Motor neuron (in vitro differentiated cells): ENCODE measurements around the gene INPP1. TPM values are rescaled to one million over a fixed set of nuclear protein-coding genes. Genes with fewer than 3 reads are reported as not detected.

Experiments used
- ATAC-seq, 8 experiments: fragments of 200-7000 bp; cut with Tn5 transposase; replicated peaks in 6 of 8; 2 replicates each; pipeline ENCODE4 v1.8.0; 2021; ENCODE audit warnings: mild to moderate bottlenecking in 8 of 8, moderate library complexity in 8 of 8
- H3K27ac ChIP-seq, 2 donors: fragments of 250-450 bp; sonication (Bioruptor Pico); 2 replicates each; pipeline ENCODE4 v1.9.0; 2021; ENCODE audit warnings: antibody characterized with exemption in 2 of 2, mild to moderate bottlenecking in 2 of 2, moderate library complexity in 1 of 2
- H3K4me1 ChIP-seq, 2 donors: fragments of 250-450 bp; sonication (Bioruptor Pico); replicated peaks in 1 of 2; 2 replicates each; pipeline ENCODE4 v1.6.1; 2021; ENCODE audit warnings: antibody characterized with exemption in 2 of 2, mild to moderate bottlenecking in 2 of 2, moderate library complexity in 1 of 2
- H3K4me3 ChIP-seq, 5 donors: fragments of 250-450 bp; sonication (Bioruptor Pico); 2 replicates each; pipeline ENCODE4 v1.9.0; 2021; ENCODE audit warnings: antibody characterized with exemption in 5 of 5, mild to moderate bottlenecking in 5 of 5, moderate library complexity in 4 of 5
- WGBS, 10 experiments: fragments of 450-650 bp; shearing (Covaris generic); methylation state at CpG; one replicate each; pipeline ENCODE4 v1.0.0; 2022; 5-methylcytosine and 5-hydroxymethylcytosine counted together
- in situ Hi-C, 9 experiments: fragments of 400-800 bp; cut with MboI; loops; one replicate each; pipeline ENCODE4 v1.15.0; 2021; ENCODE audit warnings: low sequenced_read_pairs in 9 of 9, low pct_unique_long_range_greater_than_20kb in 2 of 9; ENCODE audit not compliant: unreplicated experiment in 9 of 9
- total RNA-seq, 8 experiments: library from RNA; unstranded; fragments of 300-600 nt; gene quantifications; 2 replicates each; pipeline versions ENCODE4 v1.2.3 to v1.2.4, GENCODE V29; 2022

Gene INPP1
- total RNA-seq, 8 experiments from 2014 or later: 4.3 to 29.2 (median 8.4) TPM

DNA sequence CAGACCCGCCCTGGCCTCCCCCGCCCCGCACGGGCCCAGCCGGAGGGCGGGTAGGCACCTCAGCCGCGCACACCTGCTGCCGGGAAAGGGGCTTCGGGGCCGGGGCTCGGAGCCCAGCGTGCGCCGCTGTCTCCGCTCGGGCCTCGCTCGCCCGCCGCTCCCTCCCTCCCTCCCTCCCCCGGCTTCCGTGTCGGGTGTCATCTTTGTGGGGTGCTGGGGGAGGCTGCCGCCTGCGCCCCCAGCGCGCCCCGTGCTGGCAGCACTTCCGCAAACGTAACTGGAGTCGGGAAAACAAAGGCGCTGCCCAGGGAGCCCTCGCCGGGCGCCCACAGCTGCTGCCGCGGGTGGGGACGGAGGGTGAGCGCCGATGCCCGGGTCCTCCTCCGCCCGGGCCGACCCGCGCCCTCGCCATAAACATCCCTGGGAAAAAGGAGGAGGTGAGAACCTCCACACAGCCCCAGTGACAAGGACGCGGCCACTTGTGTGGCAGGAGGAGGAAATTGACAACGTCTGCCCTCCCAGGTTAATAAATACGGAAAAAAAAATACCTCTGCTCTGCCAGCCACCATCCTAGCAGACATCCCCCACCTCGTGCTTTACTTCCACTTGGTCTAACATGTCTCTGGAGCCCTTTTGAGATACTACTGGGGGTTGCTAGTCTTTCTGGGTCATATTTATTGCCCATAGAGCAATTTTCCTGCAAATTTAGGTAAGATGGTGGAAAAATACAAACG lies 65.3 kb downstream of the INPP1 start:
- ATAC-seq: peak; percentile 31 to 71 (median 68)
- Histone ChIP-seq H3K4me1 (peaks cover 3 to 17% of the 10 kb centered on the region in 2 donors), H3K27ac (peak overlapping the region; percentile 70 to 85), H3K4me3 (peak overlapping the region; percentile 62 to 94 (median 81))
- in situ Hi-C loops: no loop called here
- 0 to 80% (median 7%) methylated on average over 1 to 5 of the region's 54 CpGs; no CpG with 5 or more reads in 1 of the 10 experiments for WGBS, 10 experiments

DNA sequence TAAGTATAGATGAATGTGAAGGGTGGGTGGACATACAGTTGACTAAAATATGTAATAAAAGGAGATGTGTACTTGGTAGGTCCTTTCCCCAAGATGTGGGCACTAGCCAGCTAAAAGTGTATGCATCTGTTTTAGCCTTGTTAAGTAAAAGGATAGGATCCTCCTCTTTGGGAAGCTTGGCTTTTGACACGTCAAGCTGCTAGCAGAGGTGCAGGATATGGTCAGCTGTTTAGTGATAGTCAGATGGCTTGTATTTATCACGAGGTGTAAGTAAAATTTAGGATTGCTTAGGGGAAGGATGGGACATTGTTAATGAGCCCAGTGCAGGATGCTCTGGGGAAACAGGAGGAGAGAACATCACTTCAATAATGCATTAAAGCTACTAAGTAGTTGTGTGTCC lies 66.2 kb downstream of the INPP1 start:
- no peak for ATAC-seq
- Histone ChIP-seq H3K27ac (no peak overlapping the region), H3K4me1 (peaks cover 3 to 17% of the 10 kb centered on the region in 2 donors), H3K4me3 (peak overlapping the region; percentile 62 to 94 (median 81))
- in situ Hi-C loops: no loop called here
- 20 to 83% (median 40%) methylated on average over 1 to 2 of the region's 2 CpGs; no CpG with 5 or more reads in 4 of the 10 experiments for WGBS, 10 experiments

- Histone ChIP-seq H3K27ac (no peak overlapping the region), H3K4me1 (peaks cover 3 to 17% of the 10 kb centered on the region in 2 donors), H3K4me3 (peak overlapping the region in 2 of 5 donors; percentile 7 to 65)
- 69 to 100% (median 86%) methylated on average over 1 to 3 of the region's 3 CpGs; no CpG with 5 or more reads in 1 of the 10 experiments for WGBS, 10 experiments
- ATAC-seq: no peak
- in situ Hi-C loops: no loop called here
These were observed 66.8 kb downstream of the INPP1 start for GRCh38 chr2:190410166-190410565.

DNA sequence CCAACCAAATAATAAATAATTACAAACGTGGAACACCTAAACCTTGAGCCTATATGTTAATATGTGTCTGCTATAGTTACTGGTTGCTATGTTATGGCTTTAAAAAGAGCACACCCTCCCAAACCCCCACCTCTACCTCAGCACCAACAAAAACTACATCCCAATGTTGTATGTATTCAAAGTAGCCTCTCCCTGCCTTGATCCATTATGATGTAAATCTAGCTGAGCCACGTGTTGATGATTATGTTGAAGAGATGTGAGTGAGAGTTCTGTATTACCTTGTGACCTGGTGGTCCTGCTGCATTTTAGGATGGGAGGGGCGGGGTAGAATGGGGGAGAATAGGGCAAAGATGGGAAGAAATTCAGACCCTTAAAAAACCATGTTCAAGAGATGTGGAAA lies 69.6 kb downstream of the INPP1 start:
- Histone ChIP-seq H3K27ac (no peak overlapping the region), H3K4me3 (no peak overlapping the region), H3K4me1 (peaks cover 3 to 13% of the 10 kb centered on the region in 2 donors)
- 0 to 39% (median 20%) methylated on average over 1 to 2 of the region's 3 CpGs; no CpG with 5 or more reads in 5 of the 10 experiments for WGBS, 10 experiments
- in situ Hi-C loops: no loop called here
- peak in 1 of 8 experiments; percentile 39 for ATAC-seq

DNA sequence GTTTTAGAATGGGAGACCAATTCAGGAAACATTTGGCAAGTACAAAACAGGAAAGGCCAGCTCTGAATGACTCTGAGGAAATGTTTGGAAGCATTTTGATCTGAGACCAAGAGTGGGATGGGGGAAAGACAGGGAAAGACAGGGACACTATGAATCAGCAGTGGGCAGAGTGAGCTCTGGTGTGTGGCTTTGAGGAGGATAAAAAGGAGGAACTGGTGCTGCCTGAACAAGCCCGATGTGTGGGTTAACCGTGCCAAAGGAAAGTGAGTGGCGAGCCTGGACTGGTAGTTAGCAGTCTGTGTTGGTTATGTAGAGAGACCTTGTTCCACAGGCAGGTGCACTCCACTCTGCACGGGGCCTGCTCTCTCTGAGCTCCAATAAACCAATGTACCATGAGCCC lies 70.0 kb downstream of the INPP1 start:
- H3K4me1 ChIP-seq: peaks cover 3 to 13% of the 10 kb centered on the region in 2 donors
- in situ Hi-C loops: no loop called here
- H3K27ac ChIP-seq: no peak overlapping the region
- WGBS, 10 experiments: 40 to 100% (median 83%) methylated on average over 1 to 4 of the region's 4 CpGs; no CpG with 5 or more reads in 1 of the 10 experiments
- no peak overlapping the region for H3K4me3 ChIP-seq
- ATAC-seq: no peak

DNA sequence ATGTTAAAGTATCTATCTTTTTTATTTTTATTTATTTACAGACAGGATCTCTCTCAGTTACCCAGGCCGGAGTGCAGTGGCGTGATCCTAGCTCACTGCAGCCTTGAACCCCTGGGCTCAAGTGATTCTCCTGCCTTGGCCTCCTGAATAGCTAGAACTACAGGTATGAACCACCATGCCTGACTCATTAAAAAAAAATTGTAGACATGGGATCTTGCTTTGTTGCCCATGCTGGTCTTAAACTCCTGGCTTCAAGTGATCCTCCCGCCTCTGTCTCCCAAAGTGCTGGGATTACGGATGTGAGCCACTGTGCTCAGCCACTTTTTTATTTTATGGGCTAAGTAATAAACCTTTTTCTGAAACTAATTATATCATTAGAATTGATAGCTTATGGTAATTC lies 71.9 kb downstream of the INPP1 start:
- WGBS, 10 experiments: 80 to 100% (median 100%) methylated on average over 1 to 4 of the region's 4 CpGs; no CpG with 5 or more reads in 1 of the 10 experiments
- H3K27ac ChIP-seq: no peak overlapping the region
- no peak overlapping the region for H3K4me3 ChIP-seq
- in situ Hi-C loops: no loop called here
- no peak for ATAC-seq
- peaks cover 3% of the 10 kb centered on the region in 2 donors for H3K4me1 ChIP-seq

GRCh38 chr2:190415794-190416775 lies 72.7 kb downstream of the INPP1 start:
- H3K27ac ChIP-seq: no peak overlapping the region
- in situ Hi-C loops: no loop called here
- H3K4me1 ChIP-seq: peaks cover 0 to 3% of the 10 kb centered on the region in 2 donors
- peak in 3 of 8 experiments; percentile 79 to 93 (median 89) for ATAC-seq
- 64 to 100% (median 100%) methylated on average over 1 to 2 of the region's 2 CpGs; no CpG with 5 or more reads in 1 of the 10 experiments for WGBS, 10 experiments
- H3K4me3 ChIP-seq: no peak overlapping the region

DNA sequence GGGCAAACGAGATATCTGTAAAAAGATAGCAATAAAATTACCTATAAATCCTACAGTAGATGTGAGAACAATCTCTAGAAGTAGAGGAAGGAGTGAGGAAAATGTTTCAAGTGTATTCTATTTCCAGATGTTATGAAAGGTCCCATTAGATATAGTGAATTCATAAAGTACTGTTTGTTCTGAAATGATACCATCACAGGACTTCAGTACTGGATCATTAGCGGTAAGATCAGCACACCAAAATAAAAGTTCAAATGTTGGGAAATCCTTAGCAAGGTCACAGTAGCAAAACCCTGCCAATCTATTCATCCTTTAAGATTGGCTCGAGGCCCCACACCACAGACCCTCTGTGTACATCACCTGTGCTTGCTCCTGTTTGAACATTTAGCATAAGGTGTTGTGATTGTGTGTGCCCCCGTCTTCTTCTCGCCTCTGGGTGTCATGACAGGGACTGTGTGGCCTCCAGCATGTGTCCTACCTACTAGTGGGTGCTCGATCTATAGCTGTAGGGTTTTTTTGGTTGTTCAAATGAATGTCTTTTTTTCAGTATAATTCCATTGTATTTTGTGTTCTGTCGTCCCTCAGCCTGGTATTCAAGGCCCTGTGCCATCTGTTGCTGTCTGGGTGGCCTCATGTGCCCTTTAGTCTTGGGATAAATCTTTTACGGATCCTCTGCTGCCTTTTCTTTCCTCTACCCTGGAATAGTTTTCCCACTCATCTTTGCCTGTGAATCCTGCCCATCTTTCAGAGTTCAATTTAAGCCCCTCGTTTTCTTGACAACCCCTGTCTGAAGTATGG lies 73.9 kb downstream of the INPP1 start:
- peaks cover 0 to 3% of the 10 kb centered on the region in 2 donors for H3K4me1 ChIP-seq
- WGBS, 10 experiments: 40 to 79% (median 71%) methylated on average over 1 to 9 of the region's 9 CpGs; no CpG with 5 or more reads in 1 of the 10 experiments
- in situ Hi-C loops: no loop called here
- H3K4me3 ChIP-seq: no peak overlapping the region
- H3K27ac ChIP-seq: no peak overlapping the region
- no peak for ATAC-seq

GRCh38 chr2:190418727-190419126 lies 75.3 kb downstream of the INPP1 start:
- ATAC-seq: no peak
- H3K27ac ChIP-seq: no peak overlapping the region
- peaks cover 0 to 3% of the 10 kb centered on the region in 2 donors for H3K4me1 ChIP-seq
- H3K4me3 ChIP-seq: no peak overlapping the region
- 0 to 100% (median 65%) methylated on average over 1 of the region's 1 CpG; no CpG with 5 or more reads in 4 of the 10 experiments for WGBS, 10 experiments
- in situ Hi-C loops: no loop called here

DNA sequence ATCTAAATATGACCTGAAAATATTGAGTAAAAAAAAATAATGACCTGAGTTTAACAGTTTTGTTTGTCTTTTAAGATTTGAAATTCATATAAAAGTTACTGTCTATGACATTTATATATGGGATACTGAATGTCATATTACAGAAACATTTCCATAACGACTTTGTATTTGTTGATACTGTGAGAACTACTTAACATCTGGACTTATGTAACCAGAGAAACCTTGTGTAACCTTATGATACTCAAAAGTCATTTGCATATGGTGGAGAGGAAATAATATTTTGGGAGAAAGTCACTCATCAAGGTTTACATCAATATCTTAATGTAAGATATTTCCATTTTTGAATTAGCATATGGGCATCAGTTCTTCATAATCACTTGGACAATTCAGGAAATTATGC lies 77.4 kb downstream of the INPP1 start:
- Histone ChIP-seq H3K4me1 (peaks cover 0 to 3% of the 10 kb centered on the region in 2 donors), H3K27ac (no peak overlapping the region), H3K4me3 (no peak overlapping the region)
- in situ Hi-C loops: no loop called here
- peak in 3 of 8 experiments; percentile 44 to 72 (median 52) for ATAC-seq
- 11 to 88% (median 61%) methylated on average over 1 of the region's 1 CpG; no CpG with 5 or more reads in 2 of the 10 experiments for WGBS, 10 experiments
